Suprapubic skin (tissue), 3 donors: Measurements from ENCODE around the gene AGR3.

Source experiments
- POLR2A ChIP-seq, 2 donors: fragments of 450-650 bp; IDR thresholded peaks; one replicate each; pipeline ENCODE4 v1.6.1; 2017; ENCODE audit warnings: antibody characterized with exemption in 2 of 2, mild to moderate bottlenecking in 2 of 2, moderate library complexity in 2 of 2
- TF ChIP-seq, protein P1 (sequence below), 2 donors: fragments of 200-600 bp in 1 of 2; fragments of 450-650 bp in 1 of 2; sonication (generic) in 1 of 2; IDR thresholded peaks; one replicate each; pipeline ENCODE4 v1.5.1; 2016 to 2019; ENCODE audit warnings: antibody characterized with exemption in 2 of 2, mild to moderate bottlenecking in 1 of 2, moderate library complexity in 1 of 2

DNA sequence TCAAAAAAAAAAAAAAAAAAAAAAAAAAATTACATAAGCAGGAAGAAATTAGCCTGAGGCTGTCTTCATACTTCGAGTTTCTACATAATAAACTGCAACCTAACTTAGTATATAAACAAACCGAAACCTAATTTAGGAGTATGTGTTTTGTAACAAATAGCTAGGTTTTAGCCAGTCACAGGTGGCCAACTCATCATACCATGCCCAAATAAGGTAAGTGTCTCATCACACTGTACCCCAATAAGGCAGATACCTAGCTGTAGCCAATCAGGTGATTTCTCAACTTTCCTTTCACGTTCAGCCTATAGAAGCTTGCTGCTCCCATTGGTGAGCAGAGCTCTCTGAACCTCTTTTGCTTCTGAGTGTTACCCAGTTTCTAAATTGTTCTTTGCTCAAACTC is 63.1 kb downstream of the AGR3 start:
- TF ChIP-seq, protein P1, sequence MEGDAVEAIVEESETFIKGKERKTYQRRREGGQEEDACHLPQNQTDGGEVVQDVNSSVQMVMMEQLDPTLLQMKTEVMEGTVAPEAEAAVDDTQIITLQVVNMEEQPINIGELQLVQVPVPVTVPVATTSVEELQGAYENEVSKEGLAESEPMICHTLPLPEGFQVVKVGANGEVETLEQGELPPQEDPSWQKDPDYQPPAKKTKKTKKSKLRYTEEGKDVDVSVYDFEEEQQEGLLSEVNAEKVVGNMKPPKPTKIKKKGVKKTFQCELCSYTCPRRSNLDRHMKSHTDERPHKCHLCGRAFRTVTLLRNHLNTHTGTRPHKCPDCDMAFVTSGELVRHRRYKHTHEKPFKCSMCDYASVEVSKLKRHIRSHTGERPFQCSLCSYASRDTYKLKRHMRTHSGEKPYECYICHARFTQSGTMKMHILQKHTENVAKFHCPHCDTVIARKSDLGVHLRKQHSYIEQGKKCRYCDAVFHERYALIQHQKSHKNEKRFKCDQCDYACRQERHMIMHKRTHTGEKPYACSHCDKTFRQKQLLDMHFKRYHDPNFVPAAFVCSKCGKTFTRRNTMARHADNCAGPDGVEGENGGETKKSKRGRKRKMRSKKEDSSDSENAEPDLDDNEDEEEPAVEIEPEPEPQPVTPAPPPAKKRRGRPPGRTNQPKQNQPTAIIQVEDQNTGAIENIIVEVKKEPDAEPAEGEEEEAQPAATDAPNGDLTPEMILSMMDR (IDR thresholded peaks at IDR 0.05) = no peak
- TF ChIP-seq POLR2A (IDR thresholded peaks at IDR 0.05) = no peak
